Cardiac ventricle fibroblast (primary cell): ENCODE data around the gene RAB41. TPM values are rescaled to one million over a fixed set of nuclear protein-coding genes. Genes with fewer than 3 reads are reported as not detected.

Experiments
- total RNA-seq: library from RNA; depleted of rRNA; stranded (reverse); fragments of >200 nt; gene quantifications from 2 replicates; pipeline ENCODE4 v1.2.3, GENCODE V29; 2015

Gene RAB41
- total RNA-seq = not detected in 2 replicates

DNA sequence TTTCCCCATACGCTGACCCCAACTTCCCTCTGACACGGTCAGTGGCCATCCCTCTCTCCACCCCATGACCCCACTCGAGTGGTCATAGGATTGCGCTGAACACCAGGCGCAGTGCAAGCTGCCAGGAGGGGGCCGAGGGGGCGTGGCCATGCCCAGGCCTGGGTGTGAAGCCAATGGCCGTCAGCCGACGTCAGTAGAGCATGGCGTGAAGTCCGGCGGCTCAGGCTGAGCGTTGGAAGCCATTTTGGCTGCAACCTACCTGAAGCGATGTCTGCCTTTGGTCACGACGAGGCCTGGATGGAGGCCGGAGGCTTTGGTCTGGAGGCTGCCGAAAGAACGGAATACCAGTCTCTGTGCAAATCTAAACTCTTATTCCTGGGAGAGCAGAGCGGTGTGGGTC, at the start of gene RAB41:
Gene RAB41, plus strand, starts transcription at position 222 of the 400 bp plus-strand sequence. Its CDS starts 46 bp downstream, at position 268.

DNA sequence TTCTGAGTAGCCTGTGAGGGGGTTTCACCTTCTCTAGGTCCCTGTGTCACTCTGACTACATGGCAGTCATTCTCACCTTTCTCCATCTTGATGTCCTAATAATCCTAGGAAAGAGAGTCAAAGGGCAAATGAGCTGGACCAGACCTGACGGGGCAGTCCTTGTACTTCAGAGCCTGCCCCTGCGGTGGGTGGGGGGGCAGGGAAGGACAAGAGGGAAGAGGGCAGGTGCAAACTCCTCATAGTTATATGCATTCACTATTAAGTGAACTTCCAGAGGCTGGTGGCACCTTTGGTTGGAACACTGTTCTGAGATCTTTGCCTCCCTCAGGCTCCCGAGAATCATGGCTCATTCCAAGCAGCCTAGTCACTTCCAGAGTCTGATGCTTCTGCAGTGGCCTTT, 47.6 kb upstream of the RAB41 start, which contains the start of gene AWAT1:
Gene AWAT1, plus strand, starts transcription at position 301 of the 400 bp plus-strand sequence. Its CDS starts 41 bp downstream, at position 342.

DNA sequence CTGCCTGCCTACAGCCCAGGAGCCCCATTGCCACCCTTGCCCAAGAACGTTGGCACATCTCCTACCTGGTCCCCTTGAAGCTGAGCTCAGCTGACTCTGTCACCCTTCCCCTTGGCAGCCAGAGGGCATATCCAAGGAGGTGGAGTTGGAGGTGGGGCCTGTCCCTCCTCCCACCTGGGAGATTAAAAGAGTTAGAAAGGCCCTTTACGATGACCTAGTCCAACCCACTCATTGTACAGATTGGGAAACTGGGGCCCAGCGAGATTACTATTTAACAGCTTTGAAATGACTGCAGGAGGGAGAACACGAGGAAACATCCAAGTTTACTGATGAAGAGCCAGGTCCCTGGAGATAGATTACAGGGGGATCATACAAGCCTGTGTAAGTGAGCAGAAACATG, 21.9 kb upstream of the RAB41 start, which contains the start of gene P2RY4:
Gene P2RY4, minus strand, starts transcription at position 101 of the 400 bp plus-strand sequence. CDS start 580 bp downstream, outside the sequence.

DNA sequence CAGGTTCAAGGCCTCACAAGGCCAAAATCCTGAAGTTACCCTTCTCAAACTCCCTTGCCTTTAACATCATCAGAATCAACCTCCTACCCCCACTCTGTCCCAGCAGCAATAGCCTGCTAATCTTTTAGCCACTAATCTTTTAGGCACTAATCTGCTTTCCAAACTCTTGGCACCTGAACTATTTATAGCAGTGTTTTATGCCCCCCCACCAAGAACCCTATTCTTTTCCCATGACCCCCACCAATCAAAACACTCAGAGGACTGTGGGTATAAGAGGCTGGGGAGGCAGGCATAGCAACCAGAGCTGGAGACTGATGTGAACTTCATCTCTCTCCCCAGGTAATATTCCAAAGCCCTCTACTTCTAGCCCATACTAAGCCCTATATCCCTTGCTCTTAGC, 13.9 kb upstream of the RAB41 start, which contains the start of gene ARR3:
Gene ARR3, plus strand, starts transcription at position 301 of the 400 bp plus-strand sequence. CDS start 1,052 bp downstream, outside the sequence.

DNA sequence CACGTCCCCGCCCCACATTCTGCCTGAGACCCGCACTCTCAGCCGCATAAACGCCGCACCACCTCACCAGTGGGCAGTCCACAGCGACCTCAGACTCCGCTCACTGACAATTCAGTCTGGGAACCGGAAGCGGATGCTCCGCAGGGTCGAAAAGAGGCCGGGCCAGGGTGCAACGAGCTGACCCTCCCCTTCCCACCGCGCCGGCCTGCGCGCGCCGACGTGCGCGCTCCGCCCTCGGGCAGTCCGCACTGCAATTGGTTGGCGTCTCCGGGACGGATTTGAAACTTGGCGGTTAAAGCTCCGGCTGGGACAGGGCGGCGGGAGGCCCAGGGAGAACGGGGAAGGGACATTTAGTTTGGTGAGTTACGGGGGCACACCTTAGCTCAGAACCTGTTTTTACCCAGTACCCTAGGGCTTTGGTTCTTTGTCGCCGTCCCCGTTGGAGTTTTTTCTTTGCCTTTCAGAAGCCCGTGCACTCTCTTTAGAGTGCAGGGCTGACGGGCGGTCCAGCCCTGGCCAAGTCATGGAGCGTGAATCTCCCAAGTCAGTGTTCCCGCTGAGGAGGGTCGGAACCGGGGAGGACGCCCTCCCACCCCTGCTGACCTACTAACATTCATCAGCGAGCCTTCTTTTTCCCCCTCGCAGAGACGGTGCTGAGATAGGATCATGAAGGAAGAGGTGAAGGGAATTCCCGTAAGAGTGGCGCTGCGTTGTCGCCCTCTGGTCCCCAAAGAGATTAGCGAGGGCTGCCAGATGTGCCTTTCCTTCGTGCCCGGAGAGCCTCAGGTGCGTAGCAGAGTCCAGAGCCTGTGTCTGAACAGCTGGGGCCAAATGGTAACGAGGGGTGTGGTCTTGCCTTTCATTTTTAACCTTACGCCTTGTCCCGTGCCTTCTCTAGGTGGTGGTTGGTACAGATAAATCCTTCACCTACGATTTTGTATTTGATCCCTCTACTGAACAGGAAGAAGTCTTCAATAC, 8.1 kb downstream of the RAB41 start, which contains the start of the genes KIF4A and PDZD11:
Gene KIF4A, plus strand, starts transcription at position 312 of the 978 bp plus-strand sequence. Its CDS starts 355 bp downstream, at position 667.
Gene PDZD11, minus strand, starts transcription at position 135 of the 978 bp plus-strand sequence. CDS start 586 bp downstream, outside the sequence.

Other genes with a start within 250 kb of the RAB41 start
- not detected in 2 replicates for gene AWAT2, start 232.2 kb upstream of the RAB41 start, total RNA-seq
- gene OTUD6A, start 219.7 kb upstream of the RAB41 start, total RNA-seq = not detected in 2 replicates
- gene IGBP1, start 148.7 kb upstream of the RAB41 start, total RNA-seq = 65.6 and 86.9 TPM in 2 replicates
- not detected in 2 replicates for gene DGAT2L6, start 104.7 kb upstream of the RAB41 start, total RNA-seq
- gene AWAT1, start 47.5 kb upstream of the RAB41 start, total RNA-seq = not detected in 2 replicates
- gene P2RY4, start 22.0 kb upstream of the RAB41 start, total RNA-seq = not detected in 2 replicates
- not detected in 2 replicates for gene ARR3, start 13.8 kb upstream of the RAB41 start, total RNA-seq
- gene PDZD11, start 7.8 kb downstream of the RAB41 start, total RNA-seq = 26.0 and 28.8 TPM in 2 replicates
- 1.4 and 2.3 TPM in 2 replicates for gene KIF4A, start 7.9 kb downstream of the RAB41 start, total RNA-seq
- gene GDPD2, start 141.1 kb downstream of the RAB41 start, total RNA-seq = not detected in 2 replicates
- 4.3 and 12.3 TPM in 2 replicates for gene DLG3, start 162.7 kb downstream of the RAB41 start, total RNA-seq